ENCODE measurements around the gene SPTAN1.
"Not testable (repeated sequence)": the region's sequence is repeated elsewhere in the genome, so short reads cannot be mapped to it uniquely, and the experiment has no call there.

DNA sequence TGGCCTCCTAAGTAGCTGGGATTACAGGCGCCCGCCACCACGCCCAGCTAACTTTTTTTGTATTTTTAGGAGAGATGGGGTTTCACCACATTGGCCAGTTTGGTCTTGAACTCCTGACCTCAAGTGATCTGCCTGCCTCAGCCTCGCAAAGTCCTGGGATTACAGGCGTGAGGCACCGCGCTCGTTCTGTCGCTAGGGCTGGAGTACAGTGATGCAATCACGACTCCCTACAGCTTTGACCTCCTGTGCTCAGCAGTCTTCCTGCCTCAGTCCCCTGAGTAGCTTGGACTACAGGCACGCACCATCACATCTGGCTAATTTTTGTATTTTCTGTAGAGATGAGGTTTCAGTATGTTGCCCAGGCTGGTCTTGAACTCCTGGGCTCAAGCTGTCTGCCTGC is 34.5 kb downstream of the SPTAN1 start:
- not testable (repeated sequence) for TF ChIP-seq EZH2phosphoT487 (IDR thresholded peaks at IDR 0.05; ENCODE audit: borderline replicate concordance)
- TF ChIP-seq, protein P1, sequence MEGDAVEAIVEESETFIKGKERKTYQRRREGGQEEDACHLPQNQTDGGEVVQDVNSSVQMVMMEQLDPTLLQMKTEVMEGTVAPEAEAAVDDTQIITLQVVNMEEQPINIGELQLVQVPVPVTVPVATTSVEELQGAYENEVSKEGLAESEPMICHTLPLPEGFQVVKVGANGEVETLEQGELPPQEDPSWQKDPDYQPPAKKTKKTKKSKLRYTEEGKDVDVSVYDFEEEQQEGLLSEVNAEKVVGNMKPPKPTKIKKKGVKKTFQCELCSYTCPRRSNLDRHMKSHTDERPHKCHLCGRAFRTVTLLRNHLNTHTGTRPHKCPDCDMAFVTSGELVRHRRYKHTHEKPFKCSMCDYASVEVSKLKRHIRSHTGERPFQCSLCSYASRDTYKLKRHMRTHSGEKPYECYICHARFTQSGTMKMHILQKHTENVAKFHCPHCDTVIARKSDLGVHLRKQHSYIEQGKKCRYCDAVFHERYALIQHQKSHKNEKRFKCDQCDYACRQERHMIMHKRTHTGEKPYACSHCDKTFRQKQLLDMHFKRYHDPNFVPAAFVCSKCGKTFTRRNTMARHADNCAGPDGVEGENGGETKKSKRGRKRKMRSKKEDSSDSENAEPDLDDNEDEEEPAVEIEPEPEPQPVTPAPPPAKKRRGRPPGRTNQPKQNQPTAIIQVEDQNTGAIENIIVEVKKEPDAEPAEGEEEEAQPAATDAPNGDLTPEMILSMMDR (conservative IDR thresholded peaks at IDR 0.05; ENCODE audit: low read length): not testable (repeated sequence)

All from Loucy (cell line).